ENCODE data around the gene ASB8.

DNA sequence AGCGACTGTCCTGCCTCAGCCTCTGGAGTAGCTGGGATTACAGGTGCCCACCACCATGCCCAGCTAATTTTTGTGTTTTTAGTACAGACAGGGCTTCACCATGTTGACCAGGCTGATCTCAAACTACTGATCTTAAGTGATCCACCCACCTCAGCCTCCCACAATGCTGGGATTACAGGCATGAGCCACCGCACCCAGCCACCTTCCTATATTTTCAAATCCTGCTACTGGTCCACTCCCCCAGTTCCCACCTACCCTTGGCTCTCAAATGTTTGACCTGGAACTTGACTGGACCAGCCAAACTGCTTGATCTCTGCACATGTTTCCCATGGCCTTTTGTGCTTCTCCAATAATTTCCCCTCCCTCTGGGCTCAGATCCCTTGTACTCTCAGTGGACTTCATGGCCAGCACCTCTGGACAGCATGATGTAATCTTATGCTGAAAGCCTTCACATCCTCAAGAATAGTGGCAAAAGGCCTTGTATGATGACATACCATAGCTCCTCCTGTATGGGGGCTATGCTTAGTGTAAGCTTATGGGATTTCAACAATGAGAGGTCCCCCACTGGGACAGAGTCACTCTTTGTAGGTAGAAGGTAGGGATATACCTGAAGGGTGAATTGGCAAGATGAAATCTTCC is 23.7 kb upstream of the ASB8 start:
- TF ChIP-seq EZH2phosphoT487 (IDR thresholded peaks at IDR 0.05; ENCODE audit: borderline replicate concordance, low read length) = no peak
- TF ChIP-seq, protein P1, sequence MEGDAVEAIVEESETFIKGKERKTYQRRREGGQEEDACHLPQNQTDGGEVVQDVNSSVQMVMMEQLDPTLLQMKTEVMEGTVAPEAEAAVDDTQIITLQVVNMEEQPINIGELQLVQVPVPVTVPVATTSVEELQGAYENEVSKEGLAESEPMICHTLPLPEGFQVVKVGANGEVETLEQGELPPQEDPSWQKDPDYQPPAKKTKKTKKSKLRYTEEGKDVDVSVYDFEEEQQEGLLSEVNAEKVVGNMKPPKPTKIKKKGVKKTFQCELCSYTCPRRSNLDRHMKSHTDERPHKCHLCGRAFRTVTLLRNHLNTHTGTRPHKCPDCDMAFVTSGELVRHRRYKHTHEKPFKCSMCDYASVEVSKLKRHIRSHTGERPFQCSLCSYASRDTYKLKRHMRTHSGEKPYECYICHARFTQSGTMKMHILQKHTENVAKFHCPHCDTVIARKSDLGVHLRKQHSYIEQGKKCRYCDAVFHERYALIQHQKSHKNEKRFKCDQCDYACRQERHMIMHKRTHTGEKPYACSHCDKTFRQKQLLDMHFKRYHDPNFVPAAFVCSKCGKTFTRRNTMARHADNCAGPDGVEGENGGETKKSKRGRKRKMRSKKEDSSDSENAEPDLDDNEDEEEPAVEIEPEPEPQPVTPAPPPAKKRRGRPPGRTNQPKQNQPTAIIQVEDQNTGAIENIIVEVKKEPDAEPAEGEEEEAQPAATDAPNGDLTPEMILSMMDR (conservative IDR thresholded peaks at IDR 0.05; ENCODE audit: low read depth, low read length) = no peak
